ENCODE results near the gene ZYX.

DNA sequence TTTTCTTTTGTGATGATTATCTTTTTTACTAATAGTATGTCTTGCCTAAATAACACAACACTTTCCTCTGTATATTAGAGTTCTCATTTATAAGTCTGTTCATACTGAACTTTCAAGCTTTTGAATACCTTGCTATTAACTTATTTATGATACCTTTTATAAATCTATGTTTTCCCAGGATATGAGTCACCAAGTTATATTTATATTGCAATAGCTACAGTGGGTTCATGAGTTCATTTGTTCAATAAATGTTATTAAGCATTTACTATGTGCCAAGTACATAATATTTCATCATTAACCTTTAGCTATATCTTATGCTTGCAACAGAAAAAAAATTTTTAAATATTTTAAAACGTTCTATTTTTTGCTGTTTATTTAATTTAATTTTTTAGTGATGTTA is 46.9 kb upstream of the ZYX start:
- no peak for TF ChIP-seq CTCF (IDR thresholded peaks at IDR 0.05)
- TF ChIP-seq MXI1 (IDR thresholded peaks at IDR 0.05; ENCODE audit: low read depth, low read length) = no peak
- no peak for TF ChIP-seq TAF1 (IDR thresholded peaks at IDR 0.05; ENCODE audit: borderline replicate concordance, low read depth, low read length)
- no peak for TF ChIP-seq EZH2phosphoT487 (IDR thresholded peaks at IDR 0.05; ENCODE audit: borderline replicate concordance, low read depth)
- TF ChIP-seq POLR2AphosphoS5 (IDR thresholded peaks at IDR 0.05; ENCODE audit: low read depth, low read length) = no peak
- TF ChIP-seq NRF1 (IDR thresholded peaks at IDR 0.05; ENCODE audit: low read depth, low read length) = no peak
- no peak for TF ChIP-seq RAD21 (IDR thresholded peaks at IDR 0.05; ENCODE audit: low read length)
- no peak for TF ChIP-seq EP300 (IDR thresholded peaks at IDR 0.05; ENCODE audit: borderline replicate concordance in 1 of 2, low read depth in 1 of 2, low read length in 1 of 2)
- TF ChIP-seq, protein P1, sequence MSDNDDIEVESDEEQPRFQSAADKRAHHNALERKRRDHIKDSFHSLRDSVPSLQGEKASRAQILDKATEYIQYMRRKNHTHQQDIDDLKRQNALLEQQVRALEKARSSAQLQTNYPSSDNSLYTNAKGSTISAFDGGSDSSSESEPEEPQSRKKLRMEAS (IDR thresholded peaks at IDR 0.05; ENCODE audit: low read depth) = no peak
- TF ChIP-seq SMC3 (IDR thresholded peaks at IDR 0.05; ENCODE audit: low read depth, low read length) = no peak
- no peak for TF ChIP-seq FOXM1 (IDR thresholded peaks at IDR 0.05; ENCODE audit: low read depth)
- no peak for TF ChIP-seq RXRA (IDR thresholded peaks at IDR 0.05; ENCODE audit: borderline replicate concordance, low read depth)
- TF ChIP-seq CHD2 (IDR thresholded peaks at IDR 0.05; ENCODE audit: low read length, partially characterized antibody) = no peak
- no peak for TF ChIP-seq RCOR1 (IDR thresholded peaks at IDR 0.05; ENCODE audit: low read length)
